ENCODE results near the gene SAP30L. TPM values are rescaled to one million over a fixed set of nuclear protein-coding genes. Genes with fewer than 3 reads are reported as not detected.

SAP30L gene
- total RNA-seq, 1 donor from 2014 or later = 28.4 TPM

DNA sequence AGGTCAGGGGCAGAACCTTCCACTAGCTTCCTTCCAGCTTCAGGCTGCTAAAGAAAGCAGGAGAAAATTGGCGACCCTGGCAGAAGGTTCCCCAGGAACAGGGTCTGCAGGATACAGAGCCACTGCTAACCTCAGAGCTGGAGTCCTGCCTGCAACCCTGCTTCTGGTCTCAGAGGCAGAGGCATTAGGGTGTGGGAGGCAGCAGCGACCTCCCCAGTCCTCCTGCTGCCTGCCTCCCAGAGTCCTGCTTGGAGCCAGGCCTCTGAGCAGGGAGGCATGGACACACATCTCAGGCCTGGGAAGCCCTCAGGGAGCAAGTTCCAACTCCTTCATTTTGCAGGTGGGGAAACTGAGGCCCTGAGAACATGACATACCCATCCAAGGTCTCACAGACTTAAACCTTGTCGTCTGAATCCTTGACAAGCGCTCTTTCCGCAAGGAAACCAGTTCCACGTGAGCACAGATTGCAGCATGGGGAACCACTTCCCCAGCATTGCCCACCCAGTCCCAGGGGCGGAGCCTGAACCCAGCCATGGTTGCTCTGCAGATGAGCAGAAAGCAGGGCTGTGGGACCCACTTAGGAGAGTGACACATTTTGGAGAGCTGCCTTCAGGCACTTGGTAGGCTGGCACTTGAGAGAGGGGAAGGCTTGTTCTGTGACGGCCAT lies 60.4 kb downstream of the SAP30L start:
- no peak for DNase-seq (ENCODE audit: low read depth, low spot score)

DNA sequence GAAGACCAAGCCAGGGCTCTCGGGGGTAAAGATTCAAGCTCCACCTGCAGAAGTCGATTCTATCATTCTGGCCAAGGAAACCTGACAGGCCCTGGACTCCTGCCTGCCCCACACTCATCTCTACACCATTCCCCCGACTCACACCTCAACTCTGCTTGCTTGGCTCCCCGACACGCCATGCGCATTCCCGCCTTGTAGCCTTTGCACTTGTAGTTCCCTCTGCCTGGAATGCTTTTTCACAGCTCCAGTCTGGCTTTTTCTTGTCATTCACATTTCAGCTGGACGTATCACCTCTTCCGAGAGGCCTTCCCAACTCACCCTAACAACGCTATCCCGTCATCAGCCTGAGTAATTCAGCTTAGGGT lies 60.9 kb downstream of the SAP30L start:
- no peak for DNase-seq (ENCODE audit: low read depth, low spot score)

DNA sequence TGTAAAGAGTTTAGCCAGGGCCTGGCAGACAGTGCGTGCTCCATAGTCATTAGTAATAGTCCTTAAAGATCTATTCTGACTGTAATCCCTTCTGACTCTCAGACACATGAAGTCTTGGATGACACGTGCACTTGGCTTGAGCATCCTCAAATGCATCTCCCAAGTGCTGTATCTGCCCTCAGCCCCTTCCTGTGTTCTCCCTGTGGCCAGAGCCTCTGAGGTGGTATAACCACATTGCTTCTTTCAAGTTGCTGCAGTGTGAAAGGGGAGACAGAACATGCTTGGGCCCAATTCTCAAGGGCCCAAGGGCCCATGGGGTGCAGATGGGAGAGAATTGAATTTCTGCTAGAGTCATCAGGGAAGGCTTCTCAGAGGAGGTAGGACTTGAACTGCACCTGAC lies 62.3 kb downstream of the SAP30L start:
- DNase-seq (ENCODE audit: low read depth, low spot score) = no peak

DNA sequence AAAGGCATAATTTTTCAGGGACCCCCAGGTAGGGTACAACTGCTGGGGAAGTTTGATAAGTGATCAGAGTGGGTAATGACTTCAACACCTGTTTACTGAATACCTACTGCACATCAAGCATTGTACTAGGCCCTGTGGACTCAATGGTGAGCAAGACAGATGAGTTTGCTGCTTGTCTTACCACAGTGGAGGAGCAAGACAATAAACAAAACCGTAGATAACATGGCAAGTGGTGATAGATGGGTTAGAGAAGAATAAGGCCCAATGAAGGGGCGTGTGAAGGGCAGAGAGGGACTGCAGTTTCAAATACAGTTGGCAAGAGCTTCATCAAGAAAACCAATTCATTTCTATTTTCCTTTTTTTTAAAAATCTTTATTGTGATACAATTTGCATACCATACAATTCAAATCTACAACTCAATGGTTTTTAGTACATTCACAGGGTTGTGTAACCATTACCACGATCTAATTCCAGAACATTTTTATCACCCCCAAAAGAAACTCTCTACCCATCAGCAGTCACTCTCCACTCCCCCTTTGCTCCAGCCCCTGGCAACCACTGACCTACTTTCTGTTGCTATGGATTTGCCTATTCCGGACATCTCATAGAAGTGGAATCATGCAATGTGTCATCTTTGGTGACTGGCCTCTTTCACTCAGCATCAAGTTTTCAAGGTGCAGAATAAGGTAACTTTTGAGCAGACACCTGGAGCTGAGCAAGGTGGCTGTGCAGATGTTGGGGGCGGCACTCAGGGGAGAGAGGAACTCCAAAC lies 64.2 kb downstream of the SAP30L start:
- no peak for DNase-seq (ENCODE audit: low read depth, low spot score)

Other genes starting within 250 kb of the SAP30L start
- 0.07 TPM in 1 of 2 replicates, not detected in the other for gene HAND1, start 32.2 kb downstream of the SAP30L start, total RNA-seq

Data from pulmonary artery endothelial cell (primary cell).